EH (cell line): Measurements from ENCODE around the gene APCDD1.
A peak's percentile ranks its signal among the peaks of the same experiment; 100 is the strongest.
"Not testable (repeated sequence)": the region's sequence is repeated elsewhere in the genome, so short reads cannot be mapped to it uniquely, and the experiment has no call there.

Experiments
- DNase-seq: peaks from one replicate; pipeline ENCODE4 v3.0.0-alpha.2; 2015; ENCODE audit warnings: low read depth

APCDD1 gene

GRCh38 chr18:10490401-10491165 is 36.1 kb downstream of the APCDD1 start:
- no peak for DNase-seq

GRCh38 chr18:10495936-10496335 is 41.5 kb downstream of the APCDD1 start:
- DNase-seq = peak; percentile 25

- peak; percentile 26 for DNase-seq
These were observed 42.8 kb downstream of the APCDD1 start for GRCh38 chr18:10497206-10497749.

- DNase-seq = no peak
These were observed 44.8 kb downstream of the APCDD1 start for GRCh38 chr18:10499230-10499629.

GRCh38 chr18:10500038-10500437 is 45.6 kb downstream of the APCDD1 start:
- no peak for DNase-seq

GRCh38 chr18:10504723-10505122 is 50.3 kb downstream of the APCDD1 start:
- no peak for DNase-seq

- DNase-seq = not testable (repeated sequence)
These were observed 51.5 kb downstream of the APCDD1 start for GRCh38 chr18:10505892-10506291.

- DNase-seq = no peak
These were observed 54.2 kb downstream of the APCDD1 start for GRCh38 chr18:10508591-10508990.

GRCh38 chr18:10511236-10511635 is 56.8 kb downstream of the APCDD1 start:
- peak; percentile 13 for DNase-seq

- DNase-seq = no peak
These were observed 59.6 kb downstream of the APCDD1 start for GRCh38 chr18:10514082-10514481.

- DNase-seq = peak; percentile 27
These were observed 60.2 kb downstream of the APCDD1 start for GRCh38 chr18:10514601-10515000.

GRCh38 chr18:10515456-10515855 is 61.0 kb downstream of the APCDD1 start:
- DNase-seq = peak; percentile 8

- DNase-seq = no peak
These were observed 61.6 kb downstream of the APCDD1 start for GRCh38 chr18:10516078-10516477.

- peak; percentile 67 for DNase-seq
These were observed 64.3 kb downstream of the APCDD1 start for GRCh38 chr18:10518595-10519255.

GRCh38 chr18:10519366-10519765 is 64.9 kb downstream of the APCDD1 start:
- peak; percentile 87 for DNase-seq

- peak; percentile 92 for DNase-seq
These were observed 65.8 kb downstream of the APCDD1 start for GRCh38 chr18:10519999-10520935.

- no peak for DNase-seq
These were observed 67.1 kb downstream of the APCDD1 start for GRCh38 chr18:10521566-10521965.

GRCh38 chr18:10522574-10522973 is 68.1 kb downstream of the APCDD1 start:
- peak; percentile 55 for DNase-seq

- DNase-seq = no peak
These were observed 69.1 kb downstream of the APCDD1 start for GRCh38 chr18:10523544-10523943.

- DNase-seq = peak; percentile 59
These were observed 70.3 kb downstream of the APCDD1 start for GRCh38 chr18:10524507-10525370.

GRCh38 chr18:10525371-10525691 is 70.9 kb downstream of the APCDD1 start:
- no peak for DNase-seq
